ENCODE results near the gene C14orf180.

DNA sequence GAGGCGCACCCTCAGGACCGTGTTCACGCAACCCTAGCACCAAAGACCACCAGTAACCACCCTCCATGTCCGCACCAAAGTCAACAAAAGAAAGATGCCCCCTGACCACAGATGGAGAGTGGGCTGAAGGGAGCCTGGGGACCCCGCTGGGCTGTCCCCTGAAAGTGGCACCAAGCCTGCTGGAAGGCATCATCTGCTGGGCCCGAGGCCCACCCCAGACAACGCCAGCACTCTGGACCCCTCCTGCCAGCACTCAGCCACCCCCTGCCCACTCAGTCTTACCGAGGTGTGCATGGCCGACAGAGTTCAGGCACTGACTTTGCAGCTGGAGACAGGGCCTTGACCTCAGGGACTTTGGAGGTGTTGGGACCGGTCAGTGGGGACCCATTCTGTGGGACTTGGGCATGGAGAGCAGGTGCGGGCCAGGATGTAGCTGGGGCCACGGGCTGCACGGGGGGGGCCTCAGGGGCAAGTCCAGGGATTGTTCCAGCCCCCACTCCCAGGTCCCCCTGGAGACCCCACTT, 59.4 kb downstream of the C14orf180 start:
- TF ChIP-seq, protein P1, sequence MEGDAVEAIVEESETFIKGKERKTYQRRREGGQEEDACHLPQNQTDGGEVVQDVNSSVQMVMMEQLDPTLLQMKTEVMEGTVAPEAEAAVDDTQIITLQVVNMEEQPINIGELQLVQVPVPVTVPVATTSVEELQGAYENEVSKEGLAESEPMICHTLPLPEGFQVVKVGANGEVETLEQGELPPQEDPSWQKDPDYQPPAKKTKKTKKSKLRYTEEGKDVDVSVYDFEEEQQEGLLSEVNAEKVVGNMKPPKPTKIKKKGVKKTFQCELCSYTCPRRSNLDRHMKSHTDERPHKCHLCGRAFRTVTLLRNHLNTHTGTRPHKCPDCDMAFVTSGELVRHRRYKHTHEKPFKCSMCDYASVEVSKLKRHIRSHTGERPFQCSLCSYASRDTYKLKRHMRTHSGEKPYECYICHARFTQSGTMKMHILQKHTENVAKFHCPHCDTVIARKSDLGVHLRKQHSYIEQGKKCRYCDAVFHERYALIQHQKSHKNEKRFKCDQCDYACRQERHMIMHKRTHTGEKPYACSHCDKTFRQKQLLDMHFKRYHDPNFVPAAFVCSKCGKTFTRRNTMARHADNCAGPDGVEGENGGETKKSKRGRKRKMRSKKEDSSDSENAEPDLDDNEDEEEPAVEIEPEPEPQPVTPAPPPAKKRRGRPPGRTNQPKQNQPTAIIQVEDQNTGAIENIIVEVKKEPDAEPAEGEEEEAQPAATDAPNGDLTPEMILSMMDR (optimal IDR thresholded peaks at IDR 0.05 in 1 of 3, IDR thresholded peaks at IDR 0.05 in 1 of 3, conservative IDR thresholded peaks at IDR 0.05 in 1 of 3; ENCODE audit: extremely low read depth in 1 of 3, insufficient read depth in 2 of 3, low read length in 3 of 3) = no peak
- TF ChIP-seq EZH2 (IDR thresholded peaks at IDR 0.05; ENCODE audit: low read length) = no peak
